GM19035 (cell line): ENCODE results near the gene RMRP.
A peak's percentile ranks its signal among the peaks of the same experiment; 100 is the strongest.

Experiments used
- ATAC-seq: cut with Tn5 transposase; IDR thresholded peaks from one replicate; pipeline ENCODE4 v1.9.1; 2021; ENCODE audit not compliant: unreplicated experiment

RMRP gene

GRCh38 chr9:35666045-35666444 lies 8.2 kb upstream of the RMRP start:
- no peak for ATAC-seq

DNA sequence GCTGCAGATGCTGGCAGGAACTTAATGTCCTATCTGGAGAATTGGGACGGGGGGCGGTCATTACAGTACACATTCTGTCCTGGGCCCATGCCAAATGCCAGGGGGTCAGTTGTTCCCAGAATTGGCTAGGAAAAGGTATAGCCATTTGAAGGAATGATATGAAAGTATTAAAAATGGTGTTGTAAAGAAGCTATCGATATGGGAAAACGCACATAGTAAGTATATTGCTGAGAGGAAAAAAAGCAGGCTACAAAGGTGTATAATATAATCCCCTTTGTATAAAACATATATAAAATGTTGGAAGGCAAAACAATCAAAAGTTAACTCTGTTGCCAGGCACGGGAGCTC lies 7.6 kb upstream of the RMRP start:
- ATAC-seq: no peak

- peak; percentile 77 for ATAC-seq
Measured at GRCh38 chr9:35664531-35665470, 7.0 kb upstream of the RMRP start, which contains the start of gene ARHGEF39. Gene ARHGEF39, minus strand, starts transcription at chr9:35665195. Its CDS starts 26 bp downstream, at chr9:35665169.

DNA sequence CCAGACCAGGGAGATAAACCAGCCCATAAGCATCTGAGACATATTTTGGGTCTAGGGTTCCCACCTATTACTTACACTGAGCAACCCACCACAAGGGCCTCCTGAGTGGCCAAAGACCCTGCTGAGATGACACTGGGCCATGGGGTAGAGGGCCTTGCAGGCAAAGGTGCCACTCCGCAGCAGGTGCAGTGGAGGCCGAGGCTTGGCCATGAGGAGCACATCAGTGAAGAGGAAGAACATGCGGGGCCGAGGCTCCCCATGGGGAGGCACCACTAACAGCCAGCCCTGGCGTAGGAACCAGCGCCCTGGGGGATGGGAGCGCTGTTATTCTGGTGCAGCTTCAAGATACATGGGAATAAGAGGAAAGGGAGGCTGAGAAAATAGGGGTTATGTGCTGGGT lies 4.6 kb upstream of the RMRP start:
- no peak for ATAC-seq

- ATAC-seq: no peak
Measured at GRCh38 chr9:35661756-35662350, 4.0 kb upstream of the RMRP start.

- no peak for ATAC-seq
Measured at GRCh38 chr9:35660966-35661415, 3.2 kb upstream of the RMRP start.

- no peak for ATAC-seq
Measured at GRCh38 chr9:35659340-35659739, 1.5 kb upstream of the RMRP start.

- ATAC-seq: no peak
Measured at GRCh38 chr9:35658968-35659220, 1.1 kb upstream of the RMRP start.

GRCh38 chr9:35658137-35658967 lies 533 bp upstream of the RMRP start, which contains the start of gene CCDC107:
Gene CCDC107, plus strand, starts transcription at chr9:35658292. Its CDS starts 88 bp downstream, at chr9:35658380.
- ATAC-seq: peak; percentile 70

- ATAC-seq: no peak
Measured at GRCh38 chr9:35656831-35657545, 831 bp downstream of the RMRP start.

GRCh38 chr9:35656348-35656747 lies 1.5 kb downstream of the RMRP start:
- ATAC-seq: no peak

DNA sequence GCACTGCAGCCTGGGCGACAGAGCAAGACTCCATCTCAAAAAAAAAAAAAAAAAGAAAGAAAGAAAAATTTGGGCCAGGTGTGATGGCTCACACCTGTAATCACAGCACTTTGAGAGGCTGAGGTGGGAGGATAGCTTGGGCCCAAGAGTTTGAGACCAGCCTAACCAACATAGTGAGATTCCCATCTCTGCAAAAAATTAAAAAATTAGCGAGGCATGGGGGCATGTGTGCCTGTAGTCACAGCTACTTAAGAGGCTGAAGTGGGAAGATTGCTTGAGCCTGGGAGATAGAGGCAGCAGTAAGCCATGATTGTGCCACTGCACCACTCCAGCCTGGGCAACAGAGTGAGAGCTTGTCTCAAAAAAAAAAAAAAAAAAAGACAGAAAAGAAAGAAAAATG lies 4.2 kb downstream of the RMRP start:
- ATAC-seq: no peak

- ATAC-seq: no peak
Measured at GRCh38 chr9:35652829-35653209, 5.0 kb downstream of the RMRP start.

DNA sequence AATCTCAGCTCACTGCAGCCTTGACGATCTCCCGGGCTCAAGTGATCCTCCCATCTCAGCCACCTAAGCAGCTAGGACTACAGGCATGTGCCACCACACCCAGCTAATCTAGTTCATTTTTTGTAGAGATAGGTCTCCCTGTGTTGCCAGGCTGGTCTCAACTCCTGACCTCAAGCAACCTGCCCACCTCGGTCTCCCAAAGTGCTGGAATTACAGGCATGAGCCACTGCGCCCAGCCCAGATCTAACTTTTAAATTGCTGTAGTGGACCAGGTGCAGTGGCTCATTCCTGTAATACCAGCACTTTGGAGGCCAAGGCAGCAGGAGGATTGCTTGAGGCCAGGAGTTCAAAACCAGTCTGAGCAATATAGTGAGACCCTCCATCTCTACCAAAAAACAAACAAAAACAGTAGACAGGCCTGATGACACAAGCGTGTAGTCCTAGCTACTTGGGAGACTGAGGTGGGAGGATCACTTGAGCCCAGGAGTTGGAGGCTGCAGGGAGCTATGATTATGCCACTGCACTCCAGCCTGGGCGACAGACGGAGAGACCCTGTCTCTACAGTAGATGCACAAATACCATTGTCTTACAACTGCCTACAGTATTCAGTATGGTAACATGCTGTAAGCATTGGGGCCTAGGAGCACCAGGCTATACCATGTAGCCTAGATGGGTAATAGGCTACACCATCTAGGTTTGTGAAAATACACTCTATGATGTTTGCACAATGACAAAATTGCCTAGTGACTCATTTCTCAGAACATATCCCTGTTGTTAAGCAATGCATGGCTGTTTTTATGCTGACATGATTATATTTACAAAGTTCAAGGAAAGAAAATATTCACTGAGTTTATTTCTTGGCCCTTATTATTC lies 5.6 kb downstream of the RMRP start:
- no peak for ATAC-seq

DNA sequence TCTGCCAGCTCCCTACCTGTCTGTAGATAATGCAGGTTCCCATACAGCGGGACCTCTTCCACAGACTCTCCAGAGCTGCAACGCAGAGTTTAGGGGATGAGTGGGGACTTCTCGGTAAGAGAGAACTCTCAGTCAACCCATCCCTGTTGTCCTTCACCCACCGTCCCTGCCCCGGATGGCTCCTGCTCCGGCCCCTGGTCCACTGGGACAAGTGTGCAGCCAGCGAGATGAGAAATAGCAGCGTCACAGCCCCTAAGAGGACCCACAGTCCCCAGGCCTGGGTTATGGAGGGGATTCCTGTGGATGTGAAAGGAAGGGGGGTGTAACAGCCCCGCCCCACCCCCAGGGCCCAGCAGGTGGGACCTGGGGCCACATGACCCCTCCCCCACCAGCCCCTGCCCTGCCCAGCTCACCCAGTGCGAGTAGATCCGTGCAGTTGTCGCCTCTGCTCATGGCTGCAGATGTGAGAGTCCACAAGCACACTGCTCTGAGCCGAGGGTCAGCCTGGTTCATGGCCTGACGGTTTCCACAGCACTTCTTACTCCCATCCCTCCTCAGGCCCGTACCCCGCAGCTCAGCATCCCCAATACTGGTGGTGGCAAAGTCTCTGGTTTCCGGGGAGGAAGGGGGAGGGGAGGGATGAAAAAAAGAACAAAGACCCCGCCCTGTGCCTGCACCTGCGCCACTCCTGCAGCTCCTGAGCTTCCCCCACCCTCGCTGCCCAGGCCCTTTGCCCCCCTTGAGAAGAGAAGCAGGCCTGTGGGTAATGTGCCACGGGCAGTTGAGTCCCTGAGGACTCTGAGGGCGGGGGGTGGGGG lies 7.3 kb downstream of the RMRP start, which contains the start of gene SIT1:
TSS of gene SIT1 (minus strand) at position 591 of the 818 bp plus-strand sequence. CDS start at position 513, 78 bp downstream.
- no peak for ATAC-seq

DNA sequence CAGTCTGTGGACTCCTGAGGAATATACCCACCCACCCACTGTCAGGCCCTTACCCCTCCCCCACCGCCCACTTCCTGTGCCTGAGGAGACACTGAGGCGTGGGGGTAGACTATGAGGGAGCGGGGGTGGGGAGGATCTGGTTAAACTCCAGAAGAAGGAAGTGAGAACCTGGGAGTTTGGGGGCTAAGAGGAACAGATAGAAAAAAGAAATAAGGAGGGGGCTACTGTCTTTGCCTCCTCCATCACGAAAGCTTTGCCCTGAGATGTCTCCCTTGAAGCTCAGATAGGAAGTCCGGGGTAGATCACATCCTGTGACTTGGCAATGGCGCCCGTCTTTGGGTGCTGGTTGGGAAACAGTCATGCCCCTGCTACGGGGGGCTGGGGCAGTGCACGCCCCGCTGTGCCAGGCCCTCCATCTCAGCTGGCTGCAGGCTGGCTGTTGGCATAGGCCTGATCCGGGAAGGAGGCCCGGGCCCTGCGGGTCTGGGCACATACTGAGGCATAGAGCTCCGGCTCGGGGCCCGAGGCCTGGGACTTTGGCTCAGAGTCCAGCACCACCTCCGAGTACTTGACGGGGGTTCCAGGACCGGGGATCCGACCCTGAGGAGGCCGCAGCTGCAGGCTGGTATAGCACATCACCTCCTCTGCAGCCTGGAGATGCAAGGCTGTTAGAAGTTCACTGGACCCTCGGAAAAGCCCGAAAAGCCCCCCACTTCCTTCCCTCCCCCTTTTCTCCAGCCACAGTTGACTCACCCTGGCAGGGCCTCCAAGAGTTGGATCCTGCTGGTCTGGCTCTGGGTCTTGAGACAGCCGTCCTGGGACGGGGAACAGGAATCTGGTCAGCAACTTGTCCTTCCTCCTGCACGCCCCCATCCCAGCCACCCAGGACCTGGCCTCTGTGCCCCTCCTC lies 8.1 kb downstream of the RMRP start:
- ATAC-seq: no peak

DNA sequence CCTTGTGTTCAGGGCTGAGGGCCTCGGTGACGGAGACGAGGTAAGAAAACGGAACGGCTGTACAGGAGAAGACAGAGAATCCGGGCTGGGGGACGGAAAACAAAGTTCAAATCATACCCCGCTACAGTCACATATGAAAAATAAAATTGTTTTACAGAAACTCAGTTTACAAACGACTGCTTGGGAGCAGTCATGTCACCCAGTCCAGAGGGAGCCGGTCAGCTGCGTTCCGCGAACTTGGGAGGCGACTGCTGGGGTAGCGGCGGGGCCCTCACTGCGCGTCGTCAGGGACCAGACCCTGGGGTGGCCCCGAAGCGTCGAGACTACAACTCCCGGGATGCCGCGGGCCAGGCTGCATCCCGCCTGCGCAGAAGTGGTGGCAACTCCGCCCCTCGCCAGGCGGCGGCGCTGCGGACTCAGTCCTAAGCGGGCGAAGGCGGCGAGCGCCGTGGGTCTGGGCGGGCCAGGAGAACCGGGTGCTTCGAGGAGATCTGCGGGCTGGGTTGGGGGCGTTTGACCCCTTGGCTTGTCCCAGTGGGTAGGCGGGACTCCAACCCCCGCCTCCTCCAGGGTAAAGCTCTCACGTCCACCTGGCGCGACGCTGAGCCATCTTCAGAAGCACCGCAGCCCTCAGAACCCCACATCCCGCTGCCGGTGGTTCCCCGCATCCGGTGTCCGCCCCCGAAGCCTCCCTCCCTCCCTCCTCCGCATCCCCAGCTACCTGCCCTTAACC lies 11.1 kb downstream of the RMRP start:
- peak; percentile 84 for ATAC-seq
